H1 (cell line): Measurements from ENCODE around the gene TUBGCP6.

ENCODE experiments used
- CREB1 ChIP-seq: IDR thresholded peaks from 2 replicates; pipeline ENCODE4 v1.6.1; 2012; ENCODE audit warnings: inconsistent platforms
- CTCF ChIP-seq, 3 experiments: IDR thresholded peaks; 1 replicate in 2 of 3; 2 replicates in 1 of 3; pipeline versions ENCODE4 v1.5.1 to v1.6.1; 2011; ENCODE audit warnings: low read length in 3 of 3, mild to moderate bottlenecking in 3 of 3, inconsistent platforms in 2 of 3, low read depth in 1 of 3, moderate library complexity in 1 of 3; ENCODE audit not compliant: insufficient read depth in 1 of 3; ENCODE audit errors: control extremely low read depth in 1 of 3
- EP300 ChIP-seq, 2 experiments: IDR thresholded peaks; 1 replicate in 1 of 2; 2 replicates in 1 of 2; pipeline ENCODE4 v1.6.1; 2011 to 2012; ENCODE audit warnings: low read depth in 2 of 2, low read length in 2 of 2, mild to moderate bottlenecking in 2 of 2, borderline replicate concordance in 1 of 2, inconsistent platforms in 1 of 2, moderate library complexity in 1 of 2
- EZH2 ChIP-seq: fragments of 200-600 bp; sonication (generic); IDR thresholded peaks from 2 replicates; pipeline ENCODE4 v1.7.1; 2012; ENCODE audit warnings: low read depth, mild to moderate bottlenecking, moderate library complexity, low read length, inconsistent platforms; ENCODE audit not compliant: severe bottlenecking
- HDAC2 ChIP-seq, 2 experiments: fragments of 300-600 bp in 1 of 2; sonication (generic) in 1 of 2; IDR thresholded peaks; 2 replicates each; pipeline ENCODE4 v1.6.1; 2011 to 2012; ENCODE audit warnings: low read depth in 2 of 2, low read length in 2 of 2, mild to moderate bottlenecking in 2 of 2, moderate library complexity in 2 of 2, borderline replicate concordance in 1 of 2, inconsistent platforms in 1 of 2
- KDM4A ChIP-seq: IDR thresholded peaks from one replicate; pipeline ENCODE4 v1.7.1; 2012; ENCODE audit warnings: low read depth, mild to moderate bottlenecking, moderate library complexity, low read length, inconsistent platforms; ENCODE audit not compliant: severe bottlenecking
- MAX ChIP-seq: IDR thresholded peaks from 2 replicates; pipeline ENCODE4 v1.6.1; 2012; ENCODE audit warnings: inconsistent platforms
- NRF1 ChIP-seq: IDR thresholded peaks from 2 replicates; pipeline ENCODE4 v1.6.1; 2011; ENCODE audit warnings: mild to moderate bottlenecking, low read depth, low read length, improper control_type of control experiment
- SIN3A ChIP-seq, 2 experiments: IDR thresholded peaks in 1 of 2; conservative IDR thresholded peaks in 1 of 2; 2 replicates each; pipeline ENCODE4 v1.6.1; 2011 to 2012; ENCODE audit warnings: low read length in 2 of 2, improper control_type of control experiment in 1 of 2, low read depth in 1 of 2, mild to moderate bottlenecking in 1 of 2
- SP4 ChIP-seq: IDR thresholded peaks from 2 replicates; pipeline ENCODE4 v1.6.1; 2012; ENCODE audit warnings: low read length, inconsistent platforms
- USF2 ChIP-seq: IDR thresholded peaks from 2 replicates; pipeline ENCODE4 v1.6.1; 2011; ENCODE audit warnings: low read length, improper control_type of control experiment
- YY1 ChIP-seq: IDR thresholded peaks from 2 replicates; pipeline ENCODE4 v1.6.1; 2011; ENCODE audit warnings: low read depth, mild to moderate bottlenecking, low read length
- TF ChIP-seq, protein P1 (sequence below): IDR thresholded peaks from 2 replicates; pipeline ENCODE4 v1.6.1; 2011; ENCODE audit warnings: low read depth, mild to moderate bottlenecking, low read length; ENCODE audit not compliant: insufficient read depth

- TF ChIP-seq YY1 = no peak
- TF ChIP-seq EP300 (IDR thresholded peaks at IDR 0.05; ENCODE audit: borderline replicate concordance in 1 of 2, low read depth in 2 of 2, low read length in 2 of 2) = no peak
- no peak for TF ChIP-seq CTCF (IDR thresholded peaks at IDR 0.05; ENCODE audit: control extremely low read depth in 1 of 3, insufficient read depth in 1 of 3, low read depth in 1 of 3, low read length in 3 of 3)
- TF ChIP-seq, protein P1, sequence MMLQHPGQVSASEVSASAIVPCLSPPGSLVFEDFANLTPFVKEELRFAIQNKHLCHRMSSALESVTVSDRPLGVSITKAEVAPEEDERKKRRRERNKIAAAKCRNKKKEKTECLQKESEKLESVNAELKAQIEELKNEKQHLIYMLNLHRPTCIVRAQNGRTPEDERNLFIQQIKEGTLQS = no peak
- no peak for TF ChIP-seq NRF1
- TF ChIP-seq SP4 = no peak
- TF ChIP-seq KDM4A = no peak
- TF ChIP-seq SIN3A (conservative IDR thresholded peaks at IDR 0.05 in 1 of 2, IDR thresholded peaks at IDR 0.05 in 1 of 2; ENCODE audit: low read depth in 1 of 2, low read length in 2 of 2) = no peak
- TF ChIP-seq HDAC2 (IDR thresholded peaks at IDR 0.05; ENCODE audit: borderline replicate concordance in 1 of 2, low read depth in 2 of 2, low read length in 2 of 2) = no peak
- no peak for TF ChIP-seq MAX
- TF ChIP-seq USF2 = no peak
- TF ChIP-seq CREB1 = no peak
- TF ChIP-seq EZH2 = no peak
These were observed 38.8 kb downstream of the TUBGCP6 start for GRCh38 chr22:50205781-50206569.
